LNCaP clone FGC (cell line): Measurements from ENCODE around the gene C1orf159.
"Not testable (repeated sequence)": the region's sequence is repeated elsewhere in the genome, so short reads cannot be mapped to it uniquely, and the experiment has no call there.

Source experiments
- DNase-seq: peaks from one replicate; pipeline ENCODE4 v3.0.0-alpha.2; 2011; ENCODE audit warnings: low read depth
- H3K4me3 ChIP-seq: 2 replicates; pipeline ENCODE4 v1.5.1; 2011; ENCODE audit warnings: mild to moderate bottlenecking, low read depth, low read length, control low read depth
- CTCF ChIP-seq: IDR thresholded peaks from 2 replicates; pipeline ENCODE4 v1.5.1; 2012; ENCODE audit warnings: mild to moderate bottlenecking; ENCODE audit not compliant: control insufficient read depth, insufficient read depth; ENCODE audit errors: extremely low read depth

C1orf159 gene

GRCh38 chr1:1082239-1082775 is 33.6 kb downstream of the C1orf159 start:
- no peak for DNase-seq
- no peak overlapping the region for H3K4me3 ChIP-seq
- TF ChIP-seq CTCF = no peak

- no peak overlapping the region for H3K4me3 ChIP-seq
- no peak for DNase-seq
- no peak for TF ChIP-seq CTCF
Observed at GRCh38 chr1:1081311-1082238, 34.3 kb downstream of the C1orf159 start.

GRCh38 chr1:1080951-1081310 is 35.0 kb downstream of the C1orf159 start:
- no peak for DNase-seq
- TF ChIP-seq CTCF = no peak
- no peak overlapping the region for H3K4me3 ChIP-seq

GRCh38 chr1:1080122-1080757 is 35.6 kb downstream of the C1orf159 start:
- TF ChIP-seq CTCF = no peak
- peak overlapping the region; percentile 38 for H3K4me3 ChIP-seq
- no peak for DNase-seq

- peak; percentile 89 for DNase-seq
- no peak for TF ChIP-seq CTCF
- H3K4me3 ChIP-seq = peak overlapping the region; percentile 38
Observed at GRCh38 chr1:1079408-1080121, 36.3 kb downstream of the C1orf159 start.

GRCh38 chr1:1077396-1077795 is 38.5 kb downstream of the C1orf159 start:
- not testable (repeated sequence) for DNase-seq, H3K4me3 ChIP-seq

GRCh38 chr1:1075148-1075935 is 40.5 kb downstream of the C1orf159 start:
- H3K4me3 ChIP-seq = no peak overlapping the region
- no peak for TF ChIP-seq CTCF
- no peak for DNase-seq
